Keratinocyte (primary cell): Measurements from ENCODE around the gene GGACT.

Source experiments
- CTCF ChIP-seq, 3 experiments: IDR thresholded peaks in 1 of 3; conservative IDR thresholded peaks in 1 of 3; optimal IDR thresholded peaks in 1 of 3; 2 replicates in 2 of 3; 3 replicates in 1 of 3; pipeline versions ENCODE3 to v1.5.1; 2011; ENCODE audit warnings: low read length in 3 of 3, mild to moderate bottlenecking in 3 of 3, moderate library complexity in 2 of 3, control low read depth in 1 of 3, inconsistent platforms in 1 of 3; ENCODE audit not compliant: insufficient read depth in 2 of 3; ENCODE audit errors: extremely low read depth in 1 of 3
- EZH2 ChIP-seq: IDR thresholded peaks from one replicate; pipeline ENCODE4 v1.6.1; 2012; ENCODE audit warnings: inconsistent platforms, mild to moderate bottlenecking, low read length, moderate library complexity

DNA sequence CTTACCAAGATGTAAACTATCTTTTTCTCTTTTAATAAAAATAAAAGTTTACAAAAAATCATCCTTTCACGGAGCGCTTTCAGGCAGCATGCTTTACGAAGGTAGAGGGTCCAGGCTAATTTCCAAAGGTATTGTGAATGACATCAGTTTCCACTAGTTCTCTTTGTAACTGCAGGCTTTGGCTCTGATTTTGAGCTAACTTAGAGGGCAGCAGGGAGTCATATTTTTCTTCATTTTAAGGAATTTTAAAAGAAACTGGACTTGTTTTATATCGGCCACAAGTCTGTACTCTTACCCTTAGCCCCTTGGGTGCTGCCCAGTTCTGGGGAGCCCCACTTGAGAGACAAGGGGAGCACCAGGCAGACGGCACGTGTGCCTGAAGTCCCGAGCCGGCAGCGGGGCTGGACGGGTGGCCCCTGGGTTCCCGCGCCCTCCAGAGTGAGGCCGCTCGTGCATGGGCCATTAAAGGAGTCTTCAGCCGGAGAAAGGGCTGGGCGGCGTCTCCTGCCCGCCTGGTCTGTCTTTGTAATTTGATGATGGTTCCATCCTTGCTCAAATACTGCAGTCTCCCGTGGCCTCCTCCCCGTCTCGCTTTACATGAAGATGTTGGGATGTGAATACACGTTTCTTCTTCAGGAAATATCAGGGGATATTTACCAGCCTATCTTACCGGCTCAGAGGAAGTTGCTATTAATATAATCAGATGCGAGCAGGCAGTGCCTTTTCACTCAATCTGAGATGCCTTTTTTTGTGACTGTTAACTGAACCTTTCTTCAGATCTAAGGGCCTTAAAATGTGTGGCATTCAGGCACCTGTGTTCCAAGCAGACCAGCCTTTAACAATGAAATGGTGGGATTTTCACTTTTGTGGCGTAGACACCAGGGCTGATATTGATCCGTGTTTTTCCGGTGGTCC lies 67.4 kb downstream of the GGACT start:
- TF ChIP-seq CTCF (optimal IDR thresholded peaks at IDR 0.05 in 1 of 3, IDR thresholded peaks at IDR 0.05 in 1 of 3, conservative IDR thresholded peaks at IDR 0.05 in 1 of 3; ENCODE audit: extremely low read depth in 1 of 3, insufficient read depth in 2 of 3, low read length in 3 of 3) = no peak
- no peak for TF ChIP-seq EZH2
